ENCODE results near the gene UNC13A. TPM values are rescaled to one million over a fixed set of nuclear protein-coding genes. Genes with fewer than 3 reads are reported as not detected.

The UNC13A gene
- total RNA-seq, 1 donor from 2014 or later: 1.3 TPM

DNA sequence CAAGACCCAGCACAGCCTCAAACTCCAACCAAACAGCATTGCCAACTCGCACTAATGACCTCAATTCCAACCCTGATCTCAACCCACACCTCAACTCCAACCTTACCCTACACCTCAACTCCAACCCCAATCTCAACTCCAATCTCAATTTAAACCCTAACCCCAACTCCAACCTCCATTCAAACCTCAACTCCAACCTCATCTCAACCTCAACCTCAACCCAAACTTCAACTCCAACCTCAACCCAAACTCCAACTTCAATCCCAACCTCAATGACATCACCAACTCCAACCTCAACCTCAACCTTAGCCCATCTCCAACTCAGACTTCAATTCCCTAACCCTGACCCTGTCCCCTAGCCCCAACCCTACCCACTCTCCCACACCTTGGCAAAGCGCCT lies 58.4 kb downstream of the UNC13A start:
- Histone ChIP-seq H3K27me3 (no peaks in the 10 kb centered on the region), H3F3A (ENCODE audit: low read depth) (no peaks in the 10 kb centered on the region), H3K4me2 (no peak overlapping the region), H3K4me3 (no peak overlapping the region), H2AFZ (replicated peaks) (no peak overlapping the region), H3K79me2 (ENCODE audit: low read depth) (no peaks in the 10 kb centered on the region), H3K4me1 (no peaks in the 10 kb centered on the region), H4K20me1 (ENCODE audit: low read depth) (no peaks in the 10 kb centered on the region), H3K9me3 (ENCODE audit: low read depth) (no peaks in the 10 kb centered on the region), H3K27ac (no peak overlapping the region), H3K36me3 (no peaks in the 10 kb centered on the region), H3K9ac (no peak overlapping the region)
- Mint-ChIP-seq H3K27me3 (ENCODE audit: insufficient read depth, low read depth) (peaks cover under 1% of the 10 kb centered on the region), H3K27ac (no peak overlapping the region), H3K36me3 (no peaks in the 10 kb centered on the region), H3K4me3 (no peak overlapping the region), H3K4me1 (no peaks in the 10 kb centered on the region), H3K9me3 (peaks cover 2% of the 10 kb centered on the region)
- DNase-seq (ENCODE audit: low spot score): no peak
- no peak for TF ChIP-seq EZH2 (IDR thresholded peaks at IDR 0.05)
- TF ChIP-seq, protein P1, sequence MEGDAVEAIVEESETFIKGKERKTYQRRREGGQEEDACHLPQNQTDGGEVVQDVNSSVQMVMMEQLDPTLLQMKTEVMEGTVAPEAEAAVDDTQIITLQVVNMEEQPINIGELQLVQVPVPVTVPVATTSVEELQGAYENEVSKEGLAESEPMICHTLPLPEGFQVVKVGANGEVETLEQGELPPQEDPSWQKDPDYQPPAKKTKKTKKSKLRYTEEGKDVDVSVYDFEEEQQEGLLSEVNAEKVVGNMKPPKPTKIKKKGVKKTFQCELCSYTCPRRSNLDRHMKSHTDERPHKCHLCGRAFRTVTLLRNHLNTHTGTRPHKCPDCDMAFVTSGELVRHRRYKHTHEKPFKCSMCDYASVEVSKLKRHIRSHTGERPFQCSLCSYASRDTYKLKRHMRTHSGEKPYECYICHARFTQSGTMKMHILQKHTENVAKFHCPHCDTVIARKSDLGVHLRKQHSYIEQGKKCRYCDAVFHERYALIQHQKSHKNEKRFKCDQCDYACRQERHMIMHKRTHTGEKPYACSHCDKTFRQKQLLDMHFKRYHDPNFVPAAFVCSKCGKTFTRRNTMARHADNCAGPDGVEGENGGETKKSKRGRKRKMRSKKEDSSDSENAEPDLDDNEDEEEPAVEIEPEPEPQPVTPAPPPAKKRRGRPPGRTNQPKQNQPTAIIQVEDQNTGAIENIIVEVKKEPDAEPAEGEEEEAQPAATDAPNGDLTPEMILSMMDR (IDR thresholded peaks at IDR 0.05): no peak
- TF ChIP-seq EZH2phosphoT487 (IDR thresholded peaks at IDR 0.05): no peak

DNA sequence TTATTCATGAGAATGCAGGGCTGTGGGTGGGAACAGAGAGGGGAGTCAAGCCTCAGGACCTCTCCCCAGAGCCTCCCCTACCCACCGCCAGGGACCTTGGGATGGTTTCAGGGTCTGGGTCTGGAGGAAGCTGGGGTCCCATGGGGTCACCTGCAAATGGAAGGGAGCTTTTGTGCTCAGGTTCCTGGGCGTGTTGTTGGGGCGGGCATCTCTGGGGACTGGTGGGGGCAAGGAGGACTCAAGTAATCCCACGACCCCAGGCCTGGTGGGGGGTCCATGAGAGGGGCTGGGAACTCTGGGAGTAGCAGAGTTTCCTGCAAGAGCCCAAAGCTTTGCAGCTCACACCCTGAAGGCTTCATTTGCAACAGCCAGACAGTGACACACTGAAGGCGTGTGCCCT lies 60.2 kb downstream of the UNC13A start:
- H4K20me1 ChIP-seq (ENCODE audit: low read depth): no peaks in the 10 kb centered on the region
- no peaks in the 10 kb centered on the region for H3K36me3 Mint-ChIP-seq
- H3K9ac ChIP-seq: no peak overlapping the region
- peaks cover 2% of the 10 kb centered on the region for H3K9me3 Mint-ChIP-seq
- no peaks in the 10 kb centered on the region for H3K36me3 ChIP-seq
- no peak overlapping the region for H3K27ac ChIP-seq
- DNase-seq (ENCODE audit: low spot score): no peak
- H3K4me1 ChIP-seq: no peaks in the 10 kb centered on the region
- no peak overlapping the region for H3K4me3 ChIP-seq
- H3F3A ChIP-seq (ENCODE audit: low read depth): no peaks in the 10 kb centered on the region
- H2AFZ ChIP-seq (replicated peaks): no peak overlapping the region
- H3K4me3 Mint-ChIP-seq: no peak overlapping the region
- no peaks in the 10 kb centered on the region for H3K27me3 ChIP-seq
- no peaks in the 10 kb centered on the region for H3K9me3 ChIP-seq (ENCODE audit: low read depth)
- H3K27me3 Mint-ChIP-seq (ENCODE audit: insufficient read depth, low read depth): peaks cover 3% of the 10 kb centered on the region
- no peaks in the 10 kb centered on the region for H3K4me1 Mint-ChIP-seq
- H3K4me2 ChIP-seq: no peak overlapping the region
- no peaks in the 10 kb centered on the region for H3K79me2 ChIP-seq (ENCODE audit: low read depth)
- TF ChIP-seq EZH2phosphoT487 (IDR thresholded peaks at IDR 0.05): no peak
- TF ChIP-seq, protein P1 (IDR thresholded peaks at IDR 0.05): no peak
- TF ChIP-seq EZH2 (IDR thresholded peaks at IDR 0.05): no peak
- H3K27ac Mint-ChIP-seq: no peak overlapping the region

DNA sequence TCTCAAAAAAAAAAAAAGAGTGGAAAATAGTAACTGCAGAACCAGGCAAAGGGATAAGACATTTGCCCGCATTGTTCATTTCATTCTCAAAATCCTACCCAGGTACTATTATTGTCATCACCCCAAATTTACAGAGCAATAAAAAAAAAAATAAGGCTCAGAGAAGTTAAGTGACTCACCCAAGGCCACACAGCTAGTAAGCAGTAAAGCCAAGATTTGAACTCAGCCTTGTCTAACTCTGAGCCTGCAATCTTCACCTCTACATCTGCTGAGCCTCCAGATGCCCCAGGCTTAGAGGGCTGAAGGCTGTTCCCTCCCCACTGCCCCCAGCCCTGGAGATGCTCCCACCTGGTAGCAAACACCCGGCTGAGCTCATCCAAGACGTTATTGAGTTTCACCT lies 61.0 kb downstream of the UNC13A start:
- no peak overlapping the region for H3K9ac ChIP-seq
- H3F3A ChIP-seq (ENCODE audit: low read depth): no peaks in the 10 kb centered on the region

More for the DNA sequence above, 61.0 kb downstream of the UNC13A start:
- H4K20me1 ChIP-seq (ENCODE audit: low read depth): no peaks in the 10 kb centered on the region
- Mint-ChIP-seq H3K27ac (no peak overlapping the region), H3K9me3 (peaks cover 7% of the 10 kb centered on the region), H3K4me3 (no peak overlapping the region), H3K27me3 (ENCODE audit: insufficient read depth, low read depth) (peaks cover 7% of the 10 kb centered on the region), H3K4me1 (no peaks in the 10 kb centered on the region), H3K36me3 (no peaks in the 10 kb centered on the region)
- no peak overlapping the region for H3K4me2 ChIP-seq
- H2AFZ ChIP-seq (replicated peaks): no peak overlapping the region
- H3K27me3 ChIP-seq: no peaks in the 10 kb centered on the region
- no peak overlapping the region for H3K4me3 ChIP-seq
- DNase-seq (ENCODE audit: low spot score): no peak
- no peaks in the 10 kb centered on the region for H3K4me1 ChIP-seq
- no peaks in the 10 kb centered on the region for H3K36me3 ChIP-seq
- H3K9me3 ChIP-seq (ENCODE audit: low read depth): no peaks in the 10 kb centered on the region
- no peaks in the 10 kb centered on the region for H3K79me2 ChIP-seq (ENCODE audit: low read depth)
- no peak overlapping the region for H3K27ac ChIP-seq
- no peak for TF ChIP-seq EZH2 (IDR thresholded peaks at IDR 0.05)
- TF ChIP-seq, protein P1 (IDR thresholded peaks at IDR 0.05): no peak
- TF ChIP-seq EZH2phosphoT487 (IDR thresholded peaks at IDR 0.05): no peak
